ENCODE data around the gene MAP2K6.

Gene MAP2K6

DNA sequence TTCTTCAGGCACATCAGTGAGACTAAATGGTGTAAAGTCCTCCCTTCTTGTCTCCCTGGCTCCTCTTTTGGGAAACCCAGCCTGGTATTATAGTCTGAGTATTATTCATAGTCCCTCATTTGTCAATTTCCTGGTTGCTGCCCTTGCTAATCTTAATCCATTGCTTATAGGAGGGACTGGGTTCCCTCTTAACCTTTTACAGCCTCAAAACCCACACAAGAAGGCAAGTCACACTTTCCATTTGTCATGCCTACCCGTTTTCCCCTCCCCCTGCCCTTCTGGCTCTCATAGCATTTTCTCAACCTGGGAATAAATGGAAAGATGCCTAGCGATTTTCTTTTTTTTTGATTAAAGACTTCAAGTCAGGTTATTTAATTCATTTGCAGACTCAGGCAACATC is 124.8 kb downstream of the MAP2K6 start:
- FAIRE-seq = no peak

DNA sequence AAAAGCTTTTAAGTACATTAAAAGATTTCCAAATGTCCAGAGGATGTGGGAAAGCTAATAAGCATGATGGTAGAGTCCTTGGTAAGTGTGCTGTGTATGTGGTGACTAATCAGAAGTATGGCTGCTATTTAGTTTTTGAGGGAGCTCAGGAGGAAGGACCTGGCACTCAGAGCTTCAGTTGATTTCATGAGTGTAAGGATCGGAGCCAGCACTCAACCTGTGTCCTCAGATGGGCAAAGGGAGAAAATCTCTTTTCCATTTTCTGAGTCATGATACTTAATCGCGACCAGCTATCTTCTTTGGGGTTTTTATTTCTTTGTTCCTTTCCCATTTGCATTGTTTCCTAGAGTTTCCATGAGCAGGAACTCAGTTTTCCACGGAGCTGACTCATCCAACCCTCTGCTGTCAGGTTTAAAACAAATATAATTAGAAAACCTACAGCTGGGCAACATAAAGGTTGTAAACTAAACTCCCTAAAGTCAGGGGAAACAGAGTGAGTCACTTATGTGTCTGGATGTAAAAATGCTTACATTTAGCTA is 125.4 kb downstream of the MAP2K6 start:
- FAIRE-seq = no peak

DNA sequence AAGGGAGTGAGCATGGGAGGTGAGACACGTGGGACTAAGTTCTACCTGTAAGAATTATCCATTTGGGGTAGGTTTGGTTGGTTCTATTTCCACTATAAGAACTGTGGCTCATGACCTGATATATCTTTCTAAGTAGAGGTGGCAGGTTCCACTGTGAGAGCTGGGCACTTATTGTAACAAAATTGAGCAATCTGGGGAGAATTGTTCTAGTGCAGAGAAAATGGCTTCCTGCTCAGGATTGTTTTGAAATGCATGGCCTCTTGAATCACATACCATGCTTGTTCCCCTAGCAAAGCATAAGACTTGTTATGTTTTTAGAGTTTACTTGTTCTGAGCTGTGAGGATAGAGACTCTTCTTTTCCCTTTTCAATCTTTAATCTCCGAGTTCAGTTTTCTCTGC is 125.9 kb downstream of the MAP2K6 start:
- FAIRE-seq = no peak

DNA sequence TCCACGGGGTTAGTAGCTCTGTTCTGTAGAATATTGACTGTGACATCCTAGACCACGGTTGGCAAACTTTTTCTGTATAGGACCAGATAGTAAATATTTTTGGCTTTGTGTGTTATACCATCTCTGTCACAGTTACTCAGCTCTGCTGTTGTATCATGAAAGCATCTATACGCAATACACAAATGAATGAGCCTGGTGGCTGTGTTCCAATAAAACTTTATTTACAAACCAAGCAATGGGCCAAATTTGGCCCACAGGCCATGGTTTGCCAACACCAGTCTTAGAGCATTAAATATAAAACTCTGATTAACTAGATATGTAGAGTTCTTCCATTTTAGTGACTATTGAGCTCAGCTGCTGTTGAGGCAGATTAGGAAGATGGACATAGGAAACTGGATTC is 132.7 kb downstream of the MAP2K6 start:
- FAIRE-seq = no peak

DNA sequence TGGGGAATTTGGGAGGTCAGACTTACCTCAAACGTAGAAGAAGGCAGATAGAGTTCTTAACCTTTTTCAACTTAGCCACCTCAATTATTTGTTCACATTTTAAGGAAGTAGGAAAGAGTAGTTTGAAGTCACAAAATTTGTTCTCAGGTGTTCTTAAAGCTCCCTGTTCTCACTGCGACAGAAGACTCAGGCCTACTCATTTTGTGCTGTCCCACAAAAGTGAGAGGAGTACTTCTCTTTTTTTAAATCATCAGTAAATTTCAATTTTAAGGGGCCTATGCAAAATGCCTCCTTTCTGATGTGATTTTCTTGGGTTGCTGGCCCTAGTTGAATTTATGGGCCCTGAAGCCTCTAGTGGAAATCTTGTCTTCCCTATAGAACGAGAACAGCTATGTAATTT is 133.4 kb downstream of the MAP2K6 start:
- no peak for FAIRE-seq

DNA sequence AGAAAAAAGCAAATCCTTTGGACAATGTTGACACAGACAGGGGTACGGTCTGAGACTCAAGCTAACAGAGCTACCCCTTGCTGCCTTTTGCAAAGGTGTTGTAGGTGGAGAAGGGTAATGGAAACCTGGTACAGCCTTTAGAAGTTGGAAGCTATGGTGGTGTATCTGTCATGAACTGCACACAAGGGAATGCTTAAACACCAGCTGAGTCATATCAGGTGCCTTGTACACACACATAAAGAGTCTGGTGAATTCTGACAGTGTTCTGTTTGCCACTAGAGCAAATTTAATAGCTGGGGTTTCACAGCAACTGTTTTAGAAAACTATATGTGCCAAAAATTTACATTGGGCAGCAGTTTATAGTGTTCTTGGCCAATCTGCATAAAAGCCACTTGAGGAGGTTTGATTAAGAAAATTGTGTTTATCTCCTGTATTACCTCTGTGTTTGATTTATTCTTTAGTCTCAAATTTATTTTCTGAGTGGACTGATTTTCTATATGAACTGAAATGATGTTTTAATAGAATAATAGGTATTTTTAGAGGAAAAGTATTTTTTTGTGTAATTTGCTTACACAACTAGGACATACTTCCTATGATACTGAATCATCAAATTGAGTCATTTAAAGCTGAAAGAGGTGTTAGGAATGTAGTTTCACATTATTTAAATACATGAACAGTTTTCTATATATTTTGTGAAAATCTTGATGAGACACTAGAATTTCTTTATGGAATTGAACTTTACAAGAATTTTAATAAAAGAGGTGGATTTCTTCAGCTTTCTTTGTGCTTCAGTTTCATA is 136.9 kb downstream of the MAP2K6 start:
- FAIRE-seq = no peak

DNA sequence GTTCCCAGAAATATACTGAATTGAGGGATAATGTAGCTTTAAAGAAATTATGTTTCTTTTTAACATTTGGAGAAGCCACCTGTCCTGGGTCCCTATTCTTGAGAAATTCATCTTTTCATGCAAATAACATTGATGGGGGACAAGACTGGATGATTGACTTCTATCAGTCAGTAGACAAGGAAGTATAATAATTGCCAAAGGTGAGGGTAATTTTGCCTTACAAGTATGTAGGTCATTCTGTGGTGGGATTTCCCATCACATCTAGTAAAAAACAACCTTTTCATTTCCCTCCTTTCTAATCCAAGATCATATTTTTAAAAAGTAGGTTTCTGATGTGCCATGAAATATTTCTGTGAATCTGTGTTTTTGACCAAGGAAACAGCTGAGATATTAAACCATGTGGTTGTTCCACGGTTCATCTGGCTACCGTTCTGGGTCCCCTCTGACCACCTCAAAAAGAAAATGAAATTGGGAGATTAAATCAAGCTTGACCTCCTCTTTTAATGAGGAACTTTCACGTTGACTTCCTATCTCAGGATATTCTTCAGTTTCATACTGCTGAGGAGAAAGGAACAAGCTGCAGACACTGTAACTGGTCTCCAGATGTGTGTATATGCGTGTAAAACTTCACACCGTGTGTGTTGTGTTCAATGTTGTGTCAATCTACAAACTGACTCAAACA is 138.6 kb downstream of the MAP2K6 start:
- FAIRE-seq = no peak

DNA sequence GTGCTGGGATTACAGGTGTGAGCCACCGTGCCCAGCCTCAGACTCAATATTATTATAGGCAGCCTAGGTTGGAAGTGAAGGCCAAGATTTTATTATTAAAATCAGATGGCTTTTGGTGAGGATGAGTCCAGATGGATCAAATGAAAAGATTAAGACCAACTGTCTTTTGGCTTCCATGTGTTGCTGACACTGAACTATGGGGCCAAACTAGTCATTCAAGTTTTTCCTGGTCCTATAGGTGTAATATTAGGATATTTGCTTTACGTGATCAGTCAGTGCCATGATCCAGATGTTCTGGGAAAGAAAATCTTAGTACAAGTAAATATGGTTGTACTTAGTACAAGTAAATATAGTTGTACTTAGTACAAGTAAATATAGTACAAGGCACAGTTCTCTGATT is 140.6 kb downstream of the MAP2K6 start:
- no peak for FAIRE-seq

DNA sequence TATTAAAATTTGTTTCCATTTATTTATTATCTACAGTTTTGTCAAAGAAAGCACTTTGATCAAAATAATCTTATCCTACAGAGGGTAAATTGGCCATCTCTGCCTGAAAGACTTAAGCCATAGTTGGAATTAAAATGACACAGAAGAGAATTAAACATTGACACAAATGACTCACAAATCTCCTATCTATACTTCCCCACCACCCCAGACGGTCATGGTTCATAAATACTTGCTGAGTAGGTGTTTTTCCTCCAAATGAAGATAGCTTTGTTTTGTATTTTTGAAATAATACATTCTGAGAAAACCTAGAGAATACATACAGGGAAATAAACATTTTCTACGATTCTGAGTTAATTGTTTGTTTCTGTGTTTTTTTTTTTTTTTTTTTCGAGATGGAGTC is 142.8 kb downstream of the MAP2K6 start:
- no peak for FAIRE-seq

DNA sequence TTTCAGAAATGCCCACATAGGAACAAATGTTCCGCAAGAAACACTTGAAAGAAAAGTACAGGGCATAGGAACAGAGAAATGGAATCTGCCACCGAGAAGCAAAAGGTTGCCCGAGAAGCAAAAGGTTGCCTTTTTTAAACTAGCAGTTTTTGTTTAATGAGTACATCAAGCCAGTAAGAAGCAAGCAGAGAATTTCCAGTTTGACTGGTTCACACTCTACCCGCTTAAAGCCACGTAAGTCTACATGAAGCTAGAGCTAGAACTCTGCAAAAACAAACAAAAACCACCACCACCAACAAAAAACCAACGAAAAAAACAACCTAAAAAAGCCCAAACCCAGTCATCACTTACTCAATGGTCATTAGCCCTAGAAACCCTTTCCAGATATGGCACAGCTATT is 144.3 kb downstream of the MAP2K6 start:
- no peak for FAIRE-seq

DNA sequence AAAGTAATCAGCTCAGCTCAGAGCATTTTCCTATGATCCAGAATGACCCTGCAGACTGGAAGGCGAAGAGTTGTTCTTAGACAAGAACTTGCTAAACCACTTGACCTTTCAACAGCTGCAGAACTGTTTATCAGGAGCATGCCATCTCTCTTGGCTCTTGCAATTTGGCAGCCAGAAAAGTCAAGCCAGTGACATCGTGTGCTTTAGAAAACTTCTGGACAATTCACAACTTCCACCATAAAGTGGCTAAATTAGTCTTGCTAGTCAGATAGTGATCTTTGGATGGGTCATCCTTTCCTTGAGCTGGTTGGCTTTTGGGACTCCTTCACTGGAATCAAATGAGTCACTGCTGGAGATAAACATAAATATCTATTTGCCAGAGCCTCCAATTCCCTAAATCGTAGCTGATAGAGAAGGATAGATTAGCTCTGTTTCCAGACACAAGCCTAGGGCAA is 146.5 kb downstream of the MAP2K6 start:
- no peak for FAIRE-seq

DNA sequence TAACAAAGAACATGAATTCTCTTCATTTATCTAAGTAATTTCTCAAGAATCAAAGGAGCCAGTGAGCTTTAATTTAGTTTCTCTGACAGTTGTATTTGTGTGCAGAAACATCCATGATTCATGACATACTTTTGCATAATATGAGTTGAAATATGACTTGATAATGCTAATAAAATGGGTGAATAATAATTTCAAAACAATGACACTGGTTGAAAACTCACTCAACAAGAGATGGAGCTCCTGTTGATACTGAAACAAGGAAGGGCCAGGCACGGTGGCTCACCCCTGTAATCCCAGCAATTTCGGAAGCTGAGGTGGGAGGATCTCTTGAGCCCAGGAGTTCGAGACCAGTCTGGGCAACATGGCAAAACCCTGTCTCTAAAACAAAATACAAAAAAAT is 147.0 kb downstream of the MAP2K6 start:
- FAIRE-seq = no peak

DNA sequence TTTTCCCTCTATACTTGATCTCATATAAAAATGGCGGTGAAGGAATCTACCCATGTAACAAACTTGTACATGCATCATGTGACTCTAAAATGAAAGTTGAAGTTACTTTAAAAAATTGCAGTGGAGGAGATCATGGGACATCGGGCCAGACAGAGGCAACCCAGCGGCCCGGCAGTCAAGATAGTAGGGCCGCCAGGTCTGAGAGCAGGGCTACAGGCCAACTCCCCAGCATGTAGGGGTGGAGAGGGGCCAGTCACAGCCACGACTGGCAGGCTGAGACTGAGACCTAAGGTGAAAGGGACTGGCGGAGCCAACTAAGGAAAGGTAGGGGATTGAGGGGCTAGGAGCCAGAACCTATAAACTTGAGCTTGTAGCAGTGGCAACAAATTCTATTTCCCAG is 150.9 kb downstream of the MAP2K6 start:
- no peak for FAIRE-seq

DNA sequence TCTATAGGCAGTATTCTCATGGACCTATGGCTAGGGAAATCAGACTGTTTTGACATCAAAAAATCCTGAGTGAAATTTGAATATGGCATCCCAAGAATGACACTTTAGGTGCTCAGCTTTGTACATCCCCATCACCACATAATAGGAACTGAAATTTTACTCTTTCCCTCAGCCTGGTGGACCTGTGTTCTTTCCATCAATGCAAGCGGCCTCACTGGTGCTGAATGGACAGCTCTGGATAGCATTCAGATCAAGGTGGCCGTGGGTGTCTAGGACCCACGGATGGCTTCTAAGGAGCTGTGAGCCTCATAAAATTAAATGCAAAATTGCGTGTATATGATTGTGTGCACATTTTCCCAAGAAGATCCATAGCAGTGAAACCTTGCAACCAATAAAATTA is 152.6 kb downstream of the MAP2K6 start:
- FAIRE-seq = no peak

DNA sequence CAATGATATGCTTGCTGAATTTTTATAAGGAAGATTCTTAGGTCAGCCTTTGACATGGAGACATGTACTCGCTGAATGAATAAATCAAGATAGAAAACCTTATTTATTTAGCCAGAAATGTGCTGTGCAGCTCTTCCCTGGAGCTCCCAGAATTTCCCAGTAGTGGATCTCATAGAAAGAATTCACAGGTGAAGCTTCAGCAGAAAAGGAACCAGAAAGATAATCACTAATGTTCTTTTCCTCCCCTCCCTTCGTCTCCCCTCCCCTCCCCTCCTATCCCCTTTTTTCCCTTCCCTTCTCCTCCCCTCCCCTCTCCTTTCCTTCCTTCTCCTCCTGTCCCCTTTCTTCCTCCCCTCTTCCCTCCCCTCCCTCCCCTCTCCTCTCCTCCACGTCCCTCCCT is 158.2 kb downstream of the MAP2K6 start:
- no peak for FAIRE-seq

DNA sequence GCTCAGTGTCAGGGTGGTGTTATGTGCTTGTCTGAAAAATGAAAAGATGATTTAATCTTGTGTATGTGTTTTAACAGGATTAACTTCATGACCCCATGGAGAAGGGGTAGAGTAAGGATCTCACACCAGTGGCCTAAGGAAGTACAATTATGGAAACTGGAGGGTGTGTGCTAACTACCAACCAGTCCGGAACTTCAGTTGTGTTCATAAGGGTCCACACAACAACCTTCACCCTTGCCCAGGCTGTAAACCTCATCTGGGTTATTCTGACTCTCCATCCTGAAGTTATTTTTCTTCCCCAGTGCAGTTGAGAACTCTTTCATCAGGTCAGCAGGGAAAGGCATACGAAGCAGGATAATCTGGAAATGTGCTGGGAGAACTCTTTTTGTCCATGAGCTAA is 158.9 kb downstream of the MAP2K6 start:
- FAIRE-seq = no peak

DNA sequence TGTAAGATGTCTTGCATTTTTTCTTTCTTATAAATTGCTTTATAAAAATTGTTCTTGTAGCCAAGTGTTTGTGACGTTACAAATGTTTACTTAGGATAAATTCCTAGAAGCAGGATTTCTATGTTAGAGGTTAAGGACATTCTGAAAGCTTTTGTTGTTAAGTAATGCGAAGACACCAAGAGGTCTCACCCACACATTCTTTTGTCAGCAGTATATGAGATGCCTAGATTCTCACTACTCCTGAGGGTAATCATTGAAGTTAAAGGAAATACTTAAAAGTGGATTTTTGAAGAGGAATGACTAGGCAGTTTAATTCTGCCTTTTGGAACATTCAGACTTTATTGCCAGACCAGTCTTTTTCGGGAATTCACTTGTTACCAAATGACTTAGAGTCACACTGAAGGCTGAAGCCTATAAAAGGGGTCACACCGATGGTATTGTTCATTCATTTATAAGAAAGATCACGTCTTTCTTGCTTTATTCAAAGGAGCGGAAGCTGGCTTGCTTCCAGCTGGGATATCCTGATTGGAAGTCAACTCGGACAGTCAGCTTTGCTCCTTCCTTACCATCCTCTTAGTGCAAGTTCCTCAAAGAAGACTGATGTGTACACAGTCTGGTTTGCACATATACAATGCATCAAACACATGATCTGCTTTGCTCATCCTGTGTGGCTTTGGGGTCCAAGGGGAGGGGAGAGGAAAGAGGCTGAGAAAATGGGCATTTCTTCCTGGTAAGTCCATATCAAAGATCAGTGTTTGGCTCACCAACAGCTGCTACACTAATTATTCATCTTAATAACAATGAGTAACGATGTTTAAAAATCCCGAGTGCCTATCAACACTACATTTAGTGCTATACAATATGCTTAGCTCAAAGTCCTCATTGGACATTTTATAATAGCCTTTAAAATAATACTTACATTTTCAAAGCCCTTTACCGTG is 160.0 kb downstream of the MAP2K6 start:
- FAIRE-seq = no peak

DNA sequence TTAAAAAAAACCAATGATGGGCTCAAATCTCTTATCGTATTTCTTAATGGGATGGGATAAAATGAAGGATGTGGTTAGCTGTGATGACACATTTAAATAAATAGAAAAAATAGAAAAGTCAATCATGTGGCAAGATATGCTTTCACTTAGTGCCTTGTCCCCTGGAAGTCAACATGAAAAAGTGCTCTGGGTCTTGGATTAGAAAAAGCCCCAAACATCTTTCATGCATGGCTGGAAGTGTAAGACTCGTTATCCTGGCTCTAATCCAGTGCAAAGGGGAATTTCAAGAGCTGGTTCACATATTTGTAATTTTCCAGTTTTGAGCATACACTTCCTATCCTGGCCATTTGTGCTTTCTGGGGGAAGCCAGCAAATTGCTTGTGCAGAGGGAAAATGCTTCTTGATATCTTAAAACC is 160.9 kb downstream of the MAP2K6 start:
- no peak for FAIRE-seq

DNA sequence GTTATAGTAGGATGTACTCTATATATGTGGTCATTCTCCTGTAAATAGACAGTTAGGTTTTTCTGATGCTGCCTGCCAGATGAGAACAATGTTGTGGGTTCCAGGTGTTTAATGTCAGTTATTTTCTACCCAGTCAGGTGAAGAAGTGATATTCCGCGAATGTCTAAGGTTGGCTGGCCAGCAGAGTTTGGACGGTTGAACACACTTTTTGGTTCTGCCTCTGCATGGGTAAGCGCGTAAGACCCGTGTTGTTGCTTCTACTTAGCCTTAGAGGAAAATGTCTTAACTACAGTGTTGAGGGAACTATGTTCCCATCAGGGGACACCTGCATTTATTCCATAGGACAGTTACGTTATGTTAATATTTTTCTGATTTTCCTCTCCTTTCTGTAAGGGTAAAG is 162.6 kb downstream of the MAP2K6 start:
- no peak for FAIRE-seq

DNA sequence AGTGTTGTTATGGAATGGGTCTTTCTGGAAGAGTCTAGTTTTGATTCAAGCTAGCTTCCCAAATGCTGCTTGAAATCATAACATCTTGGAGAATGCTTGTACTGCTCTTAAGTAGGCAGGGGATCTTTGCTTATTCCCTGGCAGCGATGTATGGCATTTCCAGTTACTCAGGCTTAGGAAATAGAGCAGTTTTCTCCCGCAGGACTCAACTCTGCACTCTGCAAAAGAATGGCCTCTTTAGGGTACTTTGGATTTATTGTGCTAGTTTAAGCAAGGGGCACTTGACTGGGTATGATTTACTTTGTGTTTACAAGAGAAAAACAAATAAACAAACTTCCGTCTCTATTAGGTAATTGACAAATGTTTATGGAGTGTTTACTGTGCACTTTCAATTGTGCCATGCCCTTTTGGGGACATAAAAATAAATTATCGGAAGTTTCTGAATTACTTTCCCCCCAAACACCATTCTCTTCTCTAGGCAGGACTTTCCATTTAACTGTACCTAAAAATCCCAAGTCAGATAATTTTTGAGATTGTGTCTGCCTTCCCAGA is 164.0 kb downstream of the MAP2K6 start:
- no peak for FAIRE-seq

DNA sequence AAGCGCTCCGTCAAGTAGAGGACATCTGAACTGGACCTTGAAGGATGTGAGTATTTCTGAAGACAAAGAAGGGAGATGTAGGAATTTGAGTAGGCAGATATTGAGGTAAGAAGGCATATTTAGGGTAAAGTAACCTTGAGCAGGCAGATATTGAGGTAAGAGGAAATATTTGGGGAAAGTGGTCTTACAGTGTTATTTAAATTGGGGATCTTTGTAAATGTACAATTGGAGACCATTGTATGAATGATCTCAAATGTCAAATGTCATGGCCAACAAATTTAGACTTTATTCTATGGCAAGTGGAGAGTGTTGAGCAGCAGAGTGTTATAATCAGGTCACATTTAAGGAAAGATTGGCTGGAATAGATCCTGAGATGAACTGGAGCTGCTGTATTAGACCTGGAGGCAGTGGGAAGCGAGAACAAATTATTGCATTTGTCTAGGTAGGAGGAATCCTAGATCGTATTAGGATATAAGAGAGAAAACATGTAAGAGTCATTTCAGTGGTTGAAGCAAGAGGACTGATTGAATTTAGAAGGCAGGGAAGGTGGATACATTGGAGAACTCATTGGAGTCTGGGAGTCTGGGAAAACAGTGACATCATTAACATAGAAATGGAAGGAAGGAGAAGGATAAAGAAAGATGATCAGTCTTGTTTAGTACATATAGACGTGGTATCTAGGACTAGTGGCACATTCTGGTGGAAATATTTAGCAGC is 165.6 kb downstream of the MAP2K6 start:
- FAIRE-seq = no peak

Measured in endometrium (tissue), 2 donors.